NCI-H2227 (cell line): ENCODE data around the gene UBASH3B.
"Not testable (repeated sequence)": the region's sequence is repeated elsewhere in the genome, so short reads cannot be mapped to it uniquely, and the experiment has no call there.

ENCODE experiments used
- DNase-seq: peaks from one replicate; lab custom pipeline; 2025; ENCODE audit not compliant: unreplicated experiment; lab: John Stamatoyannopoulos, UW

UBASH3B gene

DNA sequence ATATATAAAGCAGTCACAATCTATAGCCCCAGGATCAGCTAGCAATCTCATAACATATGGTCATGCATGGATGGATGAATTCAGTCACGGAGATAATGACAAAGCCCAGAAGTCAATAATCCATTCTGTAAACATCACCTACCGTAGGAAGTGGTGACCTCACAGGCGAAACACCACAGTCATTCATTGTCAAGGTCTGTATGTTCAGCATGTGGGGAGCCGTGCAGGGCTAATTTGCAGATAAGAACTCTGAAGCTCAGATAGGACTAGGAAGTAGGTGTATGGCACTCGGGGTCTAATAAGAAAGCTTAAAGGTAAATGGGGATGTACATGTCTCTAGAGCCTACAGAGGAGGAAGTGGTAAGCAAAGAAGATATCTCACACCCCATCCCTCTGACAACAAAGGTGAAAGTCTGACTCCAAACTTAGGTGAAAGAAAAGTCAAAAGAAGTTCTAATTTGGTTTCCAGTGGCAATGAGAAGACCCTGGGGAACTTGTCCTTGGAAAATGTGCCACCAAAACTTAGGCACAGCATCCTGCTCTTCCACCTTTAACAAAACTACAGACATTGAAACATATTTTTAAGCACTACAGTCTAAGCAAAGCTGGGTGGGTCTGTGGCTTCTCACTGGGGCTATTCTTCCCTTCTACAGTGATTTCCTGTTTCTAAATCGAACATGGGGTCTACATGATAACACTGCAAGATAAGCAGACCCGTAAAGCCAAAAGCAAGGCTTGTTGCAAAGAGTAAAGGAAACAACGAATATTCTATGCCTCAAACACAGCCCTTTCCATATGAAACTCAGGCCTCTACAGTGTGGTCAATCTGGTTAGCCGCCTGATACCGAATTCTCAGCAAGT is 188.0 kb downstream of the UBASH3B start:
- peak; percentile 32 for DNase-seq

DNA sequence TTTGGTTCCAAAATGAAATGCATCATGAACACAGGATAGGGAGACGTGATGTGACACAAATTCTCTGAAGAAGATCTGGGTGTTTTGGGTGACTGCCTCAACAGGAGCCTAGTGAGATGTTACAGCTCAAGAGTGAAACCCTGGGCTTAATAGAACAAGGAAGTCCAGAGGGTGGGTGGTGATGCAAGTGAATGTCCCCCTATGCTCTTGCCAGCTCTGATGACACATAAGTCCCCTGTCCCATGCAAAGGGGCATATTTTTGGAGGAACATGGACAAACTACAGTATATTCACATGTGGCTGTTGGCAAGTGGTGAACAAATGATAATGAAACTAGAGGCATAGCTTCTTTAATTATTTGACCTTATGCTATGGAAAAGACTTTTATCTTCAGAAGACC is 191.9 kb downstream of the UBASH3B start:
- no peak for DNase-seq

DNA sequence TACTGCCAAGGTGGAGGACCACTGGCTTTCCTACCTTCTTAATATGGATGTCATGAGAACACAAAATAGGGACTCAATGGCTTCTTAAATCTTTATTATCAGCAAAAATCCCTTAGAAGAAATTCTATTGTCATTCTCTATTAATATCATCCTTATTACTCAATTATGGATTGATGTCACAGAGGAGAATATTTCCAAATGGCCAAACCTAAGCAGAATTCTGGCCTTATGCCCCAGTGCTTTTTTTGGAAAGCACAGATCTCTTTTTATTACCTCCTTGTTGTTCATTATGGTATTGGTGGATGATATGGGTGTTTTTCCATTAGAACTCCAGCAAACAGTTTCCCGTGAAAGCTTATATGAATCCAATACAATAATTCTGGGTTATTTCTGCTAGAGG is 192.7 kb downstream of the UBASH3B start:
- no peak for DNase-seq

DNA sequence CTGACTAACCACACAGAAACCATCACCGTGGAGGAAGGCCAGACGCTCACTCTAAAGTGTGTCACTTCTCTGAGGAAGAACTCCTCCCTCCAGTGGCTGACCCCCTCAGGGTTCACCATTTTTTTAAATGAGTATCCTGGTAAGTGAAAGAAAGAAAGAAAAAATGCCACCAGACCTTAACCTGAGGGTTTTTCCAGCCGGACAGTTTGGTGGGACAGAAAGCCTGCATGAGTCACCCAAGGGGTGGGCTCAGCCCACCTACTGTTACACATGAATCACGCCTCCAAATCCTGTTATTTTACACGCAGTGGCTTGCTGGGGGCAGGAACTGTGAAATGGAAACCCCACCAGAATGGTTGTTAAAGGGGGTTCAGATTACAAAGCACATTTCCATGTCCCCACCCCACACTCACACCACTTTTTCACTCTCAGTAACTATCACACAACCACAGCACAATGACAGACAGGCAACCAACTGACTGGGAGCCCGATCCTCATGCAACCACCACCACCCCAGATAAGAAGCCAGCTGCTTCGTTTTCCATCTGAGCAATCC is 194.6 kb downstream of the UBASH3B start:
- DNase-seq: no peak

DNA sequence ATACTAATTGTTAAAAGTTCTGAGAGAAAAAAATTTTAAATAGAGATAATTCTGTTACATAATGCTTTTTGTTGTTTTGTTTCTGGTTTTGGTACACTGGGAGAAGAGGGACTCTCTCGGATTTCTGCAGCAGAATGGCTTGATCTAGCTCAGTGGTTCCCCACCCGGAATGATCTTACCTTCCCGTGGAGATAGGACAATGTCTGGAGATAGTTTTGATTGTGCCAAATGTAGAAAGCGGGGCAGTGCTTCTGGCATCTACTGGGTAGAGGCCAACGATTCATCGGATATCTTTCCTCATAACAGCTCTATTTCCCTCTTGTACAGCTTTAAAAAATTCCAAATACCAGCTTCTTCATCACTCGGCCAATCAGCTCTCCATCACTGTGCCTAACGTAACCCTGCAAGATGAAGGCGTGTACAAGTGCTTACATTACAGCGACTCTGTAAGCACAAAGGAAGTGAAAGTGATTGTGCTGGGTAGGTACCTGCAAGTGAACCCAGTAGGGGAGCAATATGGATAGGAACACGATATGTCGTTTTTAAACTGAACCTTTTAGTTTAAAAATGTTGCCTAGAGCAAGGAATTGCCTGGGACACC is 195.9 kb downstream of the UBASH3B start:
- DNase-seq: no peak

DNA sequence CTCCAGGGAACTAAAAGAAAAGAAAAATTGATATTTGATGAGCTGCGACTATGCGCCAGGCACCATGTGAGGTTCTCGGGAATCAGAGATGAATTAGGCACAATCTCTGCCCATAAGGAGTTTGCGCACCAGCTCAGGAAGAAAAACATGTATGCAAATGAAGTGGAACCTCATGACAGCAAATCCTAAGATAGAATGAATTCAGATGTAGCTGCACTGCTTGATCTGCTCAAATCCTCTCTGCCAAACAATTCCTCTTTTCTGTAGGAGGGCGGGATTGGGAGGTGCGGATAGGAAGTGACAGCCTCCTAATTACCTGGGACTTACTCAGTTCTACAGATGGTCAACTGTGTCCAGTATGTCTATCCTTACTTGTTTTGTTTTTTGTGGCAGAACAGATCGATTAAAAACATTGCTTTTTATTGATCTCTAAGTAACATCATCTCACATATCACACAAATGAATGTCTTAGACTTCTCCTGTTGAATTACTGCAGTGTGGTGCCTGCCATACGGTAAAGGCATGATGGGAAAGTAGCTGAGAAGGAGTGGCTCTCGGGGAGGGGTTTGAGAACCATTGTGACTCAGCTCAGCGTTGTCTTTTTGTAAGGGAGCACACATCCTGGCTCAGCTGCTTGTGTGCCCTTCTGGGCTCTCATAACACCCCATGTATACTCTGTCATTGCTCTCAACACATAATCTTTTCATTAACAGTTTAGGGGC is 196.7 kb downstream of the UBASH3B start:
- DNase-seq: no peak

DNA sequence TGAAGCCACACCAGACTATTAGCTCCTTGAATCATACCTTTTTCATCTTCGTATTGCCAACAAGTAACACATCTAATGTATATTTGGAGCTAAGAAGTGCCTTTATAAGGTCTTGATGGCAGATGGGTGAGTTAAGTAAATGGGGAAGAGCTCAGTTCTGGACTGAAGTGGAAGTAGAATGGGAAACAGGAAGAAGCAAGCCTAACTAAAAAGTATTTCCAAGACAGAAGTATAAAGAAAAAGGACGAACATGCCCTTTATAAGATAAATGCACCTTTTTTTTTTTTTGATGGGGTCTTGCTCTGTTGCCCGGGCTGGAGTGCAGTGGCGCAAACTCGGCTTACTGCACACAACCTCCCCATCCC is 197.3 kb downstream of the UBASH3B start:
- no peak for DNase-seq

DNA sequence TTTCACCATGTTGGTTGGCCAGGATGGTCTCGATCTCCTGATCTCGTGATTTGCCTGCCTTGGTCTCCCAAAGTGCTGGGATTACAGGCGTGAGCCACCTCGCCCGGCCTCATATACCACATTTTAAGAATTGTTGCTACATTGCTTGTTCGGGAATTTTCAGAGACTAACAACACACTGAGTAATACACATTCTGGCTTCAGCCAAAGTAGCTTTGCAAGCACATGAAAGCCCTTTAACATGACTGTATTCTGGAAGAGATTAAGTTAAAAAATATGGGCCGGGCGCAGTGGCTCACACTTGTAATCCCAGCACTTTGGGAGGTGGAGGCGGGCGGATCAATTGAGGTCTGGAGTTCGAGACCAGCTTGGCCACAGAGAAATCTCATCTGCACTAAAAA is 197.7 kb downstream of the UBASH3B start:
- DNase-seq: no peak

DNA sequence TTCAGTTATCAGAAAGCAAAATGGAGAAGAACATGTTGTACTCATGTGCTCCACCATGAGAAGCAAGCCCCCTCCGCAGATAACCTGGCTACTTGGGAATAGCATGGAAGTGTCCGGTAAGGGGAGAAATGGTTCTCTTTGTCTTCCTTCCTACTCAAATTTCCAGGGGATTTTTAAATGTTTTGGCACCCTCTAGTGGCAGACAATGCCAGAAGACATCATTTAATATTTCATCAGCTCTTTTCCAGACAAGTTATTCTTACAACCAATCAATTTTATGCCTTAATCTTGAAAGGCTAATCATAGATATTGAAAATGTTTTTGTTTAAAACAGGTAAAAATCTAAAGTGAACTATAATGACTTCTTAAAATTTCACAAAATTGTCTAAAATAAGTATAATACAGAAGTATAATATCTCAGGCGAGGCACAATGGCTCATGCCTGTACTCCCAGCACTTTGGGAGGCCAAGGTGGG is 198.5 kb downstream of the UBASH3B start:
- DNase-seq: peak; percentile 81

DNA sequence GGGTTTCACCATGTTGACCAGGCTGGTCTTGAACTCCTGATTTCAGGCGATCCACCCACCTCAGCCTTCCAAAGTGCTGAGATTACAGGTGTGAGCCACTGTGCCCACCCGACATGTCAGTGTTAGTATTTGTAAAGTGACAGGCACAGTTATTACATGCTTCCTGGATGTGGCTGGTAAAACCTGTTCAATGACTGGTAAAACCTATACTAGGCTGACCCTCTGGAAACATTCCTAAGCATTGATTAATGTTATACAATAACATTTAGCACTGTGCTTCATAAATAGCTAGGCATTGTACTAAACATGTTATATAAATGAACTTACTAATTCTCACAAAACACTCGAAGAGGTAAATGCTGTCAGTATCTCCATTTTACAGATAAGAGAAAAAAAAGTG is 206.1 kb downstream of the UBASH3B start:
- DNase-seq: no peak

DNA sequence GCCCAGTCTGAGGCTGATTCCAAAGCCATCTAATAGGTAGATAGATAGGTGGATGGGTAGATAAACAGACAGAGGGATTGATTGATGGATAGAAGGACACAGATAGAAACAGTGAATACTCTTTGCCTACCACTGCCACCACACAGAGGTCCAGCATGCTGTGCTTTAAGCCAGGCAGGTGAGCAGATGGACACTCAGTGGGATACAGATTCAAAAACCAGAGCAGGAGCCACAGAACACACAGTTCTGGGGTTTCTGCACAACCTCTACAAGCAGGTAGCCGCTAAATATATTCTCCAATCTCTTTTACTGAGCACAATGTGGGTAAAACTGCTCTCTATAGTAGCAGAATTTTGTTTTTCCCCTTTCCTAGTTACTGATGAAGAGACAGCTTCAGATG is 206.6 kb downstream of the UBASH3B start:
- no peak for DNase-seq

DNA sequence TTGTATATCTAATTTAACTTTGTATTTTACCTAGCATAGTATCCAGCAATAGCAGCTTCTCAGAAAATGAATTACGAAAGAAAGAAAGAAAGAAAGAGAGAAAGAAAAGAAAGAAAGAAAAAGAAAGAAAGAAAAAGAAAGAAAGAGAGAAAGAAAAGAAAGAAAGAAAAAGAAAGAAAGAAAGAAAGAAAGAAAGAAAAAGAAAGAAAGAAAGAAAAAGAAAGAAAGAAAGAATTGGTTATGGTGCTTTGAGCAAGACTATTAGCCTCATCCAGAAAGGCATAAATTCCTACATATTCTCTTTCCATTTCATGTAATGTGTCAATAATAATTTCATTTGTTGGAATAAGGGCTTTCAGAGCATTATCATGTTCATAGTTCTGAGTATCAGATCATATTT is 207.6 kb downstream of the UBASH3B start:
- not testable (repeated sequence) for DNase-seq

DNA sequence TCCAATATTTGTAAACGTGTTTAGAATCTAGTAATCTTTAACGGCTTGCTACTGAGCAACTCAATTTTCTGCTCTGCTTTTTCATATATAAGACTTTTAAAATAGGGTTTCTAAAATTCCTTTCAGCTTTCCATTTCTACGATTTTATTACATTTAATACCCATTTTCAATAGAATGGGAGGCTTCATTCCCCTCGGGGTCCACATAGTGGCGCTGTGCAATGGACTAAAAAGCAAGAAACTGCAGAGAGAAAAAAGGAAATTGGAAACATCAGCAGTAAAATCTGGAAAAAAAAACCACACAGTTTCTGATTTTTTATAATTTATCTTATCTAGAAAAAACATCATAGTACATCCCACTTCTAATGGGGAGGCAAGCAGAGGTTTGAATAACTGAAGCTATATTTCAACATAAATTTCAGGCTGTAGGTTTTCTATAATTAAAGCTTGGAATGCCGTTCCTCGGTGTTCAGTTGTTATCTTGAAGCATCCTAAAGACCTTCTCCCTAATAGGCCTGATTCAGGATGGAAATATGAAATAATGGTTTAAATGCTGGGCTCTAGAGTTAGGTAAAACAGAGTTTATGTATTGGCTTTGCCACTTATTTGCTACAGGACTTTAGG is 208.3 kb downstream of the UBASH3B start:
- DNase-seq: peak; percentile 48
